ENCODE data around the gene ZNF804A. TPM values are rescaled to one million over a fixed set of nuclear protein-coding genes. Genes with fewer than 3 reads are reported as not detected.

Gene ZNF804A
- total RNA-seq, 2 donors from 2014 or later, result not detected

- H3K36me3 Mint-ChIP-seq, result no peaks in the 10 kb centered on the region
- H3K27ac Mint-ChIP-seq, result no peak overlapping the region
- ATAC-seq (no peak), DNase-seq (ENCODE audit: low spot score in 2 of 2) (no peak)
- H3K9me3 Mint-ChIP-seq, result peaks cover 9 to 24% of the 10 kb centered on the region in 2 donors
These were observed 322.2 kb downstream of the ZNF804A start for GRCh38 chr2:184920451-184920965.

GRCh38 chr2:184921676-184922075 is 323.3 kb downstream of the ZNF804A start:
- Mint-ChIP-seq H3K9me3 (peaks cover 16 to 34% of the 10 kb centered on the region in 2 donors), H3K36me3 (peaks cover 0 to 5% of the 10 kb centered on the region in 2 donors), H3K27ac (no peak overlapping the region)
- no peak for ATAC-seq
- no peak for DNase-seq (ENCODE audit: low spot score in 2 of 2)

- H3K36me3 Mint-ChIP-seq, result peaks cover 0 to 13% of the 10 kb centered on the region in 2 donors
- ATAC-seq (no peak), DNase-seq (ENCODE audit: low spot score in 2 of 2) (no peak)
- no peak overlapping the region for H3K27ac Mint-ChIP-seq
- peaks cover 14 to 48% of the 10 kb centered on the region in 2 donors for H3K9me3 Mint-ChIP-seq
These were observed 325.4 kb downstream of the ZNF804A start for GRCh38 chr2:184923751-184924150.

GRCh38 chr2:184927040-184927439 is 328.7 kb downstream of the ZNF804A start:
- Mint-ChIP-seq H3K36me3 (peaks cover 4 to 13% of the 10 kb centered on the region in 2 donors), H3K9me3 (peaks cover 19 to 44% of the 10 kb centered on the region in 2 donors), H3K27ac (no peak overlapping the region)
- no peak for ATAC-seq
- no peak for DNase-seq (ENCODE audit: low spot score in 2 of 2)

DNA sequence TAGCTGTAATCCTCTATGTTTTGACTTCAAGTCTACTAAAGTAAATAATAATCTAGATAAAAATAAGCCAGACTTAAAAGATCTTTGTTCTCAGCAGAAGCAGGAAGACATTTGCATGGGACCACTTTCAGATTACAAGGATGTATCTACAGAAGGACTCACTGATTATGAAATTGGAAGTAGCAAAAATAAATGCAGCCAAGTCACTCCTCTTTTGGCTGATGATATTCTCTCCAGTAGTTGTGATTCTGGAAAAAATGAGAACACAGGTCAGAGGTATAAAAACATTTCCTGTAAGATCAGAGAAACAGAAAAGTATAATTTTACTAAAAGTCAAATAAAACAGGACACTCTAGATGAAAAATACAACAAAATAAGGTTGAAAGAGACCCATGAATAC is 338.4 kb downstream of the ZNF804A start:
- Mint-ChIP-seq H3K9me3 (peaks cover 14 to 17% of the 10 kb centered on the region in 2 donors), H3K27ac (no peak overlapping the region), H3K36me3 (peaks cover 0 to 5% of the 10 kb centered on the region in 2 donors)
- no peak for ATAC-seq
- no peak for DNase-seq (ENCODE audit: low spot score in 2 of 2)

DNA sequence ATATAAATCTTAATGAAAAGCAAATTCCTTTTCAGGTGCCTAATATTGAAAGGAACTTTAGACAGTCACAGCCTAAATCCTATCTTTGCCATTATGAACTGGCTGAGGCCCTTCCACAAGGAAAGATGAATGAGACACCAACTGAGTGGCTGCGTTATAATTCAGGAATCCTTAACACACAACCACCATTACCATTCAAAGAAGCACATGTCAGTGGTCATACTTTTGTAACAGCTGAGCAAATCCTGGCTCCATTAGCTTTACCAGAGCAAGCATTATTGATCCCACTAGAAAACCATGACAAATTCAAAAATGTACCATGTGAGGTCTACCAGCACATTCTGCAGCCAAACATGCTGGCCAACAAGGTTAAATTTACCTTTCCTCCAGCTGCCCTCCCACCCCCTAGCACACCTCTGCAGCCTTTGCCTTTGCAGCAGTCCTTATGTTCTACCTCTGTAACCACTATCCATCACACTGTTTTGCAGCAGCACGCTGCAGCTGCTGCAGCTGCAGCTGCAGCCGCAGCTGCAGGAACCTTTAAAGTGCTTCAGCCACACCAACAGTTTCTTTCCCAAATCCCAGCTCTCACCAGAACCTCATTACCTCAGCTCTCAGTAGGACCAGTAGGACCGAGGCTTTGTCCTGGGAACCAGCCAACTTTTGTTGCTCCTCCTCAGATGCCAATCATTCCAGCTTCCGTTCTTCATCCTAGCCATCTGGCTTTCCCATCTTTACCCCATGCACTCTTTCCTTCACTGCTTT is 340.1 kb downstream of the ZNF804A start:
- ATAC-seq (no peak), DNase-seq (ENCODE audit: low spot score in 2 of 2) (no peak)
- peaks cover 14 to 16% of the 10 kb centered on the region in 2 donors for H3K9me3 Mint-ChIP-seq
- no peak overlapping the region for H3K27ac Mint-ChIP-seq
- H3K36me3 Mint-ChIP-seq, result no peaks in the 10 kb centered on the region

GRCh38 chr2:184945326-184945725 is 347.0 kb downstream of the ZNF804A start:
- no peak overlapping the region for H3K27ac Mint-ChIP-seq

DNA sequence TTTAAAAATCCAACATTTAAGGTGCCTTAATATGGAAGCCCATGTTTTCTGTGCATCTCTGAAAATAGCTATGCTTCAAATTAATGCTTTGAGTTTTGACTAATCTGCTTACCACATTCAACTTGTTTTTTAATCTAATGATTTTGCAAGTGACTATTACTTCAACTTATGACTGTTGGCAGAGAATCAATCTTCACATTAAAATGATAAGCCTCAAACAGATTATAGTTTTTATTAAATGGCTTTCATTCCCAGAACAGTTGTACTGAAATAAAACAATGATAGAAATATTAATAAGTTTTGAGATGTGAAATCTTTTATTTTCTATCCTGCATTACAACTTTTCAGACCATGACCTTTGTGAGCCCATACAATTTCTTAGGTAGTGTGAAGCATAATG is 347.5 kb downstream of the ZNF804A start:
- Mint-ChIP-seq H3K9me3 (peaks cover 10 to 11% of the 10 kb centered on the region in 2 donors), H3K36me3 (no peaks in the 10 kb centered on the region), H3K27ac (no peak overlapping the region)
- no peak for DNase-seq (ENCODE audit: low spot score in 2 of 2)
- no peak for ATAC-seq

More at GRCh38 chr2:184945326-184945725, 347.0 kb downstream of the ZNF804A start:
- ATAC-seq (no peak), DNase-seq (ENCODE audit: low spot score in 2 of 2) (no peak)
- Mint-ChIP-seq H3K36me3 (no peaks in the 10 kb centered on the region), H3K9me3 (peaks cover 10 to 11% of the 10 kb centered on the region in 2 donors)

GRCh38 chr2:184956856-184957255 is 358.5 kb downstream of the ZNF804A start:
- H3K36me3 Mint-ChIP-seq, result no peaks in the 10 kb centered on the region
- no peak for ATAC-seq
- H3K27ac Mint-ChIP-seq, result no peak overlapping the region
- no peak for DNase-seq (ENCODE audit: low spot score in 2 of 2)
- H3K9me3 Mint-ChIP-seq, result peaks cover 12% of the 10 kb centered on the region in 2 donors

GRCh38 chr2:184971546-184972068 is 373.3 kb downstream of the ZNF804A start:
- DNase-seq (ENCODE audit: low spot score in 2 of 2) (no peak), ATAC-seq (no peak)
- Mint-ChIP-seq H3K36me3 (no peaks in the 10 kb centered on the region), H3K9me3 (no peaks in the 10 kb centered on the region), H3K27ac (no peak overlapping the region)
